ENCODE results near the gene HOATZ.

GRCh38 chr11:111490496-111490895 is 24.1 kb upstream of the HOATZ start:
- TF ChIP-seq CTCF (IDR thresholded peaks at IDR 0.05; ENCODE audit: insufficient read depth, low read length, poor library complexity, severe bottlenecking): no peak
- no peak for TF ChIP-seq EZH2phosphoT487 (conservative IDR thresholded peaks at IDR 0.05; ENCODE audit: low read length)

All from SU-DHL-6 (cell line).